Retinal pigment epithelial cell (primary cell): Measurements from ENCODE around the gene NOG.

Experiments used
- DNase-seq: peaks from one replicate; pipeline ENCODE4 v3.0.0-alpha.2; 2010; ENCODE audit warnings: low read depth
- H3K4me3 ChIP-seq: 2 replicates; pipeline ENCODE4 v1.5.1; 2011; ENCODE audit warnings: mild to moderate bottlenecking, low read length, control low read depth, moderate library complexity
- TF ChIP-seq, protein P1 (sequence below): conservative IDR thresholded peaks from 2 replicates; pipeline ENCODE4 v1.5.1; 2011; ENCODE audit warnings: low read depth, low read length, control low read depth, inconsistent platforms

The NOG gene

GRCh38 chr17:56596691-56597494 lies 3.4 kb downstream of the NOG start:
- no peak for DNase-seq
- TF ChIP-seq, protein P1, sequence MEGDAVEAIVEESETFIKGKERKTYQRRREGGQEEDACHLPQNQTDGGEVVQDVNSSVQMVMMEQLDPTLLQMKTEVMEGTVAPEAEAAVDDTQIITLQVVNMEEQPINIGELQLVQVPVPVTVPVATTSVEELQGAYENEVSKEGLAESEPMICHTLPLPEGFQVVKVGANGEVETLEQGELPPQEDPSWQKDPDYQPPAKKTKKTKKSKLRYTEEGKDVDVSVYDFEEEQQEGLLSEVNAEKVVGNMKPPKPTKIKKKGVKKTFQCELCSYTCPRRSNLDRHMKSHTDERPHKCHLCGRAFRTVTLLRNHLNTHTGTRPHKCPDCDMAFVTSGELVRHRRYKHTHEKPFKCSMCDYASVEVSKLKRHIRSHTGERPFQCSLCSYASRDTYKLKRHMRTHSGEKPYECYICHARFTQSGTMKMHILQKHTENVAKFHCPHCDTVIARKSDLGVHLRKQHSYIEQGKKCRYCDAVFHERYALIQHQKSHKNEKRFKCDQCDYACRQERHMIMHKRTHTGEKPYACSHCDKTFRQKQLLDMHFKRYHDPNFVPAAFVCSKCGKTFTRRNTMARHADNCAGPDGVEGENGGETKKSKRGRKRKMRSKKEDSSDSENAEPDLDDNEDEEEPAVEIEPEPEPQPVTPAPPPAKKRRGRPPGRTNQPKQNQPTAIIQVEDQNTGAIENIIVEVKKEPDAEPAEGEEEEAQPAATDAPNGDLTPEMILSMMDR: no peak
- peak overlapping the region; percentile 69 for H3K4me3 ChIP-seq

DNA sequence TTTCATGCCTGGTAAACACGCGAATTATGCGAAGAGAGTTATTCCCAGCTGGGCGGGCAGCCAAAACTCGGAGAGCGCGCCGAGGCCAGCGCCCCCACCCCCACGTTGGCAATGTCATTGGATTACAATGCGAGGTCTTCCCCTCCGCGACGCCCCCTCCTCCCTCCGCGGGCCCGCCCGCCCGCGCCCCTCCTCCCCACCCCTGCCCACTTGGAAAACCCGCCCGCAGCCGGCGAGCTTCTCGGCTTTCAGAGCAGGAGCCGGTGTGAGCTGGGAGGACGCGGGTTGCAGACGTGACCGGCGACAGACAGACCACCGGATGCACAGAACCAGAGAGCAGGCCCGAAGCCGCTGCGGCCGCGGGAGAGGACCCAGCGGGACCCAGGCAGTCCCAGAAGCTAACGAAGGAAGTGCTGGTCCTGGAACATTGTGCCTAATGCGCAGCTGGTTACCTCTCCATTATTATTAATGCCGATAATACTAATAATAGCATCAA lies 4.0 kb downstream of the NOG start:
- TF ChIP-seq, protein P1: no peak
- peak overlapping the region; percentile 69 for H3K4me3 ChIP-seq
- no peak for DNase-seq

DNA sequence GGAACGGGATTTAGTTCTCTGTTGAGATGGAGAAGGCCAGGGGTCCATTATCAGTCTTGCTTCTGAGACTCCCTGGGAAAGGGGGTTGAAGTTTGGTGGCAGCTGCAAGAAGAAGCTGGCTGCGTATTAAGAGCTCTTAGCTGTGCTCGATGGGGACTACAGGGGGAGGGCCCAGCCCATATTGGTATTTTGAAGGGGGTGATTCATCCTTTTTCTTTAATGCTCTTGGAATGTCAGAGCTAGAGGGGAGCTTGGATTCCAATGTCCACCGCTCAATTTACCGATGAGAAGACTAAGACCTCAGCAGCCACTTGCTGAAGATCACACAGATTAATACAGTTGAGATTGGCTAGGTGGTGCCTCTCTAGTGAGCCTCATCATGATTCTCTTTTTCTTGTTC lies 5.0 kb downstream of the NOG start:
- peak overlapping the region; percentile 69 for H3K4me3 ChIP-seq
- DNase-seq: no peak
- TF ChIP-seq, protein P1: no peak

DNA sequence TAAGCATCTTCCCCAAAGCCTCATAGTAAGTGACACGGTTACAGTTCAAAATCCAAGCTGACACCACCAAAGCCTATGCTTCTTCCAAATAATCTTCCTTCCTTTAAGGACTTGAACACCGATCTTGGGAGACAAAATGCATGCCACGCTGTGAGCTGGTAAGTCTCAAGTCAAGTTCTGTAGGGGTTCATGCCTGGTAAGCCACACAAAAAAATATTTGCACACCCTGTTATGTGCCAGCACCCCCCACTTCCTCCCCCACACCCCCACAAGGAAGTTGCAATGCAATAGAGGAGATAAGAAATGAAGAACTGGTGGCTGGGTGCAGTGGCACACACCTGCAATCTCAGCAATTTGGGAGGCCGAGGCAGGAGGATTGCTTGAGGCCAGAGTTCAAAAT lies 5.6 kb downstream of the NOG start:
- TF ChIP-seq, protein P1: no peak
- H3K4me3 ChIP-seq: no peak overlapping the region
- DNase-seq: no peak

DNA sequence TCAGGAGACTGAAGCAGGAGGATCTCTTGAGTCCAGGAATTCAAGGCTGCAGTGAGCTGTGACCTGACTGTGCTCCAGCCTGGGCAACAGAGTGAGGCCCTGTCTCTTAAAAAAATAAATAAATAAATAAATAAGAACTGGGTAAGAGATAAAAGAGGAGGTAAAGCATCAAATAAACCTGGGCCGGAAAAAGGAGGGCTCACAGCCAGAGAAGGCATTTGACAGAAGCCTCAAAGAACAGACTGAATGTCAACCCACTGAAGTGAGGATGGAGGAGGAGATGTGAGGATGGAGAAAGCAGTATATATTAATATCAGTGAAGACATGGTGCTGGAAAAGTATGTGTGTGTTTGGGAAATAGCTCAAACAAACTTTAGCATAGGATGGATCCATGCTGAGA lies 6.1 kb downstream of the NOG start:
- TF ChIP-seq, protein P1: no peak
- H3K4me3 ChIP-seq: no peak overlapping the region
- DNase-seq: no peak

DNA sequence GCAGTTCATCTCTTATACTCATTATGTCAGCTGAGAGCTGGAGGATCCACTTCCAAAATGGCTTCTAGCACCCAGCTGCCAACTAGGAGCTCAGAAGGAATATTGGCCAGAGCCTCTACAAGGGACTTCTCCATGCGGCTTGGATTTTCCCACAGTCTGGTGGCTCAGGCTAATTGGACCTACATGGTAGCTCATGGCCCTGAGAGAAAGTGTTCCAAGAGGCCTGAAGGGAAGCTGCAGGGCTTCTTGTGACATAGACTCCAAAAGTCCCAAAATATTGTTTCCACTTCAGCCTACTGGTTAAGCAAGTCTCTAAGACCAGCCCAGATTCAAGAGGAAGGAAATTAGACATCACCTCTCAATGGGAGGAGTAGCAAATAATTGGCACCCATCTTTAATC lies 6.8 kb downstream of the NOG start:
- H3K4me3 ChIP-seq: no peak overlapping the region
- DNase-seq: no peak
- TF ChIP-seq, protein P1: no peak

- TF ChIP-seq, protein P1: no peak
- no peak for DNase-seq
- no peak overlapping the region for H3K4me3 ChIP-seq
Measured at GRCh38 chr17:56601591-56601990, 8.1 kb downstream of the NOG start.
